GM12878 (cell line): ENCODE measurements around the gene GIPC1.

Experiments used
- ETV6 ChIP-seq, 2 experiments: fragments of 450-650 bp in 1 of 2; IDR thresholded peaks in 1 of 2; conservative IDR thresholded peaks in 1 of 2; 2 replicates each; pipeline ENCODE4 v1.6.1; 2014; ENCODE audit warnings: antibody characterized with exemption in 1 of 2, borderline replicate concordance in 1 of 2, low read depth in 1 of 2, mild to moderate bottlenecking in 1 of 2, moderate library complexity in 1 of 2
- GABPA ChIP-seq: IDR thresholded peaks from 2 replicates; pipeline ENCODE4 v1.6.1; 2014; ENCODE audit warnings: antibody characterized with exemption, low read depth, mild to moderate bottlenecking, inconsistent platforms
- JUND ChIP-seq: IDR thresholded peaks from 2 replicates; pipeline ENCODE4 v1.6.1; 2012; ENCODE audit warnings: low read depth, mild to moderate bottlenecking, low read length, improper control_type of control experiment, moderate library complexity
- RAD21 ChIP-seq: IDR thresholded peaks from 2 replicates; pipeline ENCODE4 v1.6.1; 2011; ENCODE audit warnings: mild to moderate bottlenecking, low read depth, low read length, moderate library complexity; ENCODE audit not compliant: insufficient read depth
- RB1 ChIP-seq: fragments of 450-650 bp; formaldehyde crosslinking; IDR thresholded peaks from 2 replicates; pipeline ENCODE4 v1.6.1; 2017; ENCODE audit warnings: mild to moderate bottlenecking, borderline replicate concordance
- RELA ChIP-seq: fragments of 450-650 bp; IDR thresholded peaks from 2 replicates; pipeline ENCODE4 v1.8.0; 2014; ENCODE audit warnings: borderline replicate concordance; ENCODE audit not compliant: partially characterized antibody
- SIN3A ChIP-seq: IDR thresholded peaks from 2 replicates; pipeline ENCODE4 v1.6.1; 2012; ENCODE audit warnings: low read depth, low read length, improper control_type of control experiment
- TAF1 ChIP-seq: IDR thresholded peaks from 2 replicates; pipeline ENCODE4 v1.6.1; 2011; ENCODE audit warnings: mild to moderate bottlenecking, low read depth, low read length, borderline replicate concordance
- TF ChIP-seq, protein P1 (sequence below), 3 experiments: IDR thresholded peaks in 2 of 3; conservative IDR thresholded peaks in 1 of 3; 2 replicates each; pipeline ENCODE4 v1.5.1; 2011; ENCODE audit warnings: low read depth in 3 of 3, low read length in 3 of 3, mild to moderate bottlenecking in 3 of 3, control low read depth in 2 of 3, moderate library complexity in 2 of 3, inconsistent platforms in 1 of 3, mixed read lengths in 1 of 3; ENCODE audit not compliant: control insufficient read depth in 2 of 3, insufficient read depth in 1 of 3; ENCODE audit errors: extremely low read depth in 1 of 3
- TF ChIP-seq, protein P2 (sequence below): fragments of 450-650 bp; IDR thresholded peaks from 2 replicates; pipeline ENCODE4 v1.6.1; 2016; ENCODE audit warnings: mild to moderate bottlenecking, moderate library complexity, borderline replicate concordance
- TF ChIP-seq, protein P3 (sequence below): IDR thresholded peaks from 2 replicates; pipeline ENCODE4 v1.6.1; 2011; ENCODE audit warnings: low read depth, low read length, improper control_type of control experiment, borderline replicate concordance

DNA sequence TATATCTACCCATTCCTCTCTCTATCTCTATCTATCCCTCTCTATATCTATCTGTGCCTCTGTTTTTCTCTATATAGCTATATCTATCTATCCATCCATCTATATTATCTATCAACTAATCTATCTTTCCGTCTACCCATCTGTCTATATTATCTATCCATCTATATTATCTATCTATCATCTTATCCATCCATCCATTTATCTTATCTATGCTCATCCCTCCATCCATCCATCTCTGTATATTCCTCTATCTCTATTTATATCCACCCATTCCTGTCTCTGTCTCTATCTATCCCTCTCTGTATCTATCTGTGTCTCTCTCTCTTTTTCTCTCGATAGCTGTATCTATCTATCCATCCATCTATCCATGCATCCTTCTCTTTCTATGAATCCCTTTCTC lies 35.0 kb downstream of the GIPC1 start:
- TF ChIP-seq, protein P1, sequence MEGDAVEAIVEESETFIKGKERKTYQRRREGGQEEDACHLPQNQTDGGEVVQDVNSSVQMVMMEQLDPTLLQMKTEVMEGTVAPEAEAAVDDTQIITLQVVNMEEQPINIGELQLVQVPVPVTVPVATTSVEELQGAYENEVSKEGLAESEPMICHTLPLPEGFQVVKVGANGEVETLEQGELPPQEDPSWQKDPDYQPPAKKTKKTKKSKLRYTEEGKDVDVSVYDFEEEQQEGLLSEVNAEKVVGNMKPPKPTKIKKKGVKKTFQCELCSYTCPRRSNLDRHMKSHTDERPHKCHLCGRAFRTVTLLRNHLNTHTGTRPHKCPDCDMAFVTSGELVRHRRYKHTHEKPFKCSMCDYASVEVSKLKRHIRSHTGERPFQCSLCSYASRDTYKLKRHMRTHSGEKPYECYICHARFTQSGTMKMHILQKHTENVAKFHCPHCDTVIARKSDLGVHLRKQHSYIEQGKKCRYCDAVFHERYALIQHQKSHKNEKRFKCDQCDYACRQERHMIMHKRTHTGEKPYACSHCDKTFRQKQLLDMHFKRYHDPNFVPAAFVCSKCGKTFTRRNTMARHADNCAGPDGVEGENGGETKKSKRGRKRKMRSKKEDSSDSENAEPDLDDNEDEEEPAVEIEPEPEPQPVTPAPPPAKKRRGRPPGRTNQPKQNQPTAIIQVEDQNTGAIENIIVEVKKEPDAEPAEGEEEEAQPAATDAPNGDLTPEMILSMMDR (IDR thresholded peaks at IDR 0.05 in 2 of 3, conservative IDR thresholded peaks at IDR 0.05 in 1 of 3; ENCODE audit: control insufficient read depth in 2 of 3, extremely low read depth in 1 of 3, insufficient read depth in 1 of 3, low read depth in 3 of 3, low read length in 3 of 3) = no peak
- no peak for TF ChIP-seq RAD21
- TF ChIP-seq, protein P2, sequence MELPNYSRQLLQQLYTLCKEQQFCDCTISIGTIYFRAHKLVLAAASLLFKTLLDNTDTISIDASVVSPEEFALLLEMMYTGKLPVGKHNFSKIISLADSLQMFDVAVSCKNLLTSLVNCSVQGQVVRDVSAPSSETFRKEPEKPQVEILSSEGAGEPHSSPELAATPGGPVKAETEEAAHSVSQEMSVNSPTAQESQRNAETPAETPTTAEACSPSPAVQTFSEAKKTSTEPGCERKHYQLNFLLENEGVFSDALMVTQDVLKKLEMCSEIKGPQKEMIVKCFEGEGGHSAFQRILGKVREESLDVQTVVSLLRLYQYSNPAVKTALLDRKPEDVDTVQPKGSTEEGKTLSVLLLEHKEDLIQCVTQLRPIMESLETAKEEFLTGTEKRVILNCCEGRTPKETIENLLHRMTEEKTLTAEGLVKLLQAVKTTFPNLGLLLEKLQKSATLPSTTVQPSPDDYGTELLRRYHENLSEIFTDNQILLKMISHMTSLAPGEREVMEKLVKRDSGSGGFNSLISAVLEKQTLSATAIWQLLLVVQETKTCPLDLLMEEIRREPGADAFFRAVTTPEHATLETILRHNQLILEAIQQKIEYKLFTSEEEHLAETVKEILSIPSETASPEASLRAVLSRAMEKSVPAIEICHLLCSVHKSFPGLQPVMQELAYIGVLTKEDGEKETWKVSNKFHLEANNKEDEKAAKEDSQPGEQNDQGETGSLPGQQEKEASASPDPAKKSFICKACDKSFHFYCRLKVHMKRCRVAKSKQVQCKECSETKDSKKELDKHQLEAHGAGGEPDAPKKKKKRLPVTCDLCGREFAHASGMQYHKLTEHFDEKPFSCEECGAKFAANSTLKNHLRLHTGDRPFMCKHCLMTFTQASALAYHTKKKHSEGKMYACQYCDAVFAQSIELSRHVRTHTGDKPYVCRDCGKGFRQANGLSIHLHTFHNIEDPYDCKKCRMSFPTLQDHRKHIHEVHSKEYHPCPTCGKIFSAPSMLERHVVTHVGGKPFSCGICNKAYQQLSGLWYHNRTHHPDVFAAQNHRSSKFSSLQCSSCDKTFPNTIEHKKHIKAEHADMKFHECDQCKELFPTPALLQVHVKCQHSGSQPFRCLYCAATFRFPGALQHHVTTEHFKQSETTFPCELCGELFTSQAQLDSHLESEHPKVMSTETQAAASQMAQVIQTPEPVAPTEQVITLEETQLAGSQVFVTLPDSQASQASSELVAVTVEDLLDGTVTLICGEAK = no peak
- no peak for TF ChIP-seq TAF1
- TF ChIP-seq SIN3A = no peak
- no peak for TF ChIP-seq GABPA
- TF ChIP-seq RELA = no peak
- TF ChIP-seq, protein P3, sequence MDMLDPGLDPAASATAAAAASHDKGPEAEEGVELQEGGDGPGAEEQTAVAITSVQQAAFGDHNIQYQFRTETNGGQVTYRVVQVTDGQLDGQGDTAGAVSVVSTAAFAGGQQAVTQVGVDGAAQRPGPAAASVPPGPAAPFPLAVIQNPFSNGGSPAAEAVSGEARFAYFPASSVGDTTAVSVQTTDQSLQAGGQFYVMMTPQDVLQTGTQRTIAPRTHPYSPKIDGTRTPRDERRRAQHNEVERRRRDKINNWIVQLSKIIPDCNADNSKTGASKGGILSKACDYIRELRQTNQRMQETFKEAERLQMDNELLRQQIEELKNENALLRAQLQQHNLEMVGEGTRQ = no peak
- TF ChIP-seq ETV6 (conservative IDR thresholded peaks at IDR 0.05 in 1 of 2, IDR thresholded peaks at IDR 0.05 in 1 of 2; ENCODE audit: borderline replicate concordance in 1 of 2, low read depth in 1 of 2) = no peak
- no peak for TF ChIP-seq RB1
- no peak for TF ChIP-seq JUND
